ENCODE results near the gene SLC6A11. TPM values are rescaled to one million over a fixed set of nuclear protein-coding genes. Genes with fewer than 3 reads are reported as not detected.

The SLC6A11 gene
- total RNA-seq, 1 donor = not detected

GRCh38 chr3:10973046-10973595 is 157.1 kb downstream of the SLC6A11 start:
- no peak overlapping the region for H3K4me2 ChIP-seq (ENCODE audit: insufficient read depth, low read length)
- H3K27me3 ChIP-seq (ENCODE audit: insufficient read depth, low read length) = peaks cover 37% of the 10 kb centered on the region
- peaks cover 6% of the 10 kb centered on the region for H3K4me1 ChIP-seq (ENCODE audit: insufficient read depth, low read length)
- no peak overlapping the region for H3K27ac ChIP-seq (ENCODE audit: low read depth, low read length)
- no peak for DNase-seq (ENCODE audit: insufficient read length, low spot score, missing footprints)
- no peak overlapping the region for H3K4me3 ChIP-seq (ENCODE audit: insufficient read depth, low read length)
- H3K79me2 ChIP-seq (ENCODE audit: insufficient read depth, low read length) = no peaks in the 10 kb centered on the region
- H3K36me3 ChIP-seq (ENCODE audit: insufficient read depth, low read length) = no peaks in the 10 kb centered on the region
- H4K20me1 ChIP-seq (ENCODE audit: insufficient read depth, low read length) = no peaks in the 10 kb centered on the region
- H3K9me3 ChIP-seq (ENCODE audit: low read depth, low read length) = no peaks in the 10 kb centered on the region
- TF ChIP-seq CTCF (IDR thresholded peaks at IDR 0.05; ENCODE audit: extremely low read depth, low read depth, low read length) = no peak
- H2AFZ ChIP-seq (ENCODE audit: low read length) = no peak overlapping the region

- Histone ChIP-seq H3K4me2 (ENCODE audit: insufficient read depth, low read length) (no peak overlapping the region), H3K79me2 (ENCODE audit: insufficient read depth, low read length) (no peaks in the 10 kb centered on the region), H3K27me3 (ENCODE audit: insufficient read depth, low read length) (peaks cover 34% of the 10 kb centered on the region), H4K20me1 (ENCODE audit: insufficient read depth, low read length) (no peaks in the 10 kb centered on the region), H3K4me1 (ENCODE audit: insufficient read depth, low read length) (peaks cover 6% of the 10 kb centered on the region), H3K9me3 (ENCODE audit: low read depth, low read length) (no peaks in the 10 kb centered on the region), H2AFZ (ENCODE audit: low read length) (no peak overlapping the region), H3K27ac (ENCODE audit: low read depth, low read length) (no peak overlapping the region), H3K36me3 (ENCODE audit: insufficient read depth, low read length) (no peaks in the 10 kb centered on the region), H3K4me3 (ENCODE audit: insufficient read depth, low read length) (no peak overlapping the region)
- TF ChIP-seq CTCF (IDR thresholded peaks at IDR 0.05; ENCODE audit: extremely low read depth, low read depth, low read length) = no peak
- no peak for DNase-seq (ENCODE audit: insufficient read length, low spot score, missing footprints)
Measured at GRCh38 chr3:10974131-10974530, 158.1 kb downstream of the SLC6A11 start.

- H2AFZ ChIP-seq (ENCODE audit: low read length) = no peak overlapping the region
Measured at GRCh38 chr3:10974746-10975375, 158.8 kb downstream of the SLC6A11 start.

More at GRCh38 chr3:10974746-10975375, 158.8 kb downstream of the SLC6A11 start:
- Histone ChIP-seq H3K79me2 (ENCODE audit: insufficient read depth, low read length) (no peaks in the 10 kb centered on the region), H3K27me3 (ENCODE audit: insufficient read depth, low read length) (peaks cover 31% of the 10 kb centered on the region), H3K27ac (ENCODE audit: low read depth, low read length) (no peak overlapping the region), H3K36me3 (ENCODE audit: insufficient read depth, low read length) (no peaks in the 10 kb centered on the region), H4K20me1 (ENCODE audit: insufficient read depth, low read length) (no peaks in the 10 kb centered on the region), H3K9me3 (ENCODE audit: low read depth, low read length) (no peaks in the 10 kb centered on the region), H3K4me2 (ENCODE audit: insufficient read depth, low read length) (no peak overlapping the region), H3K4me3 (ENCODE audit: insufficient read depth, low read length) (no peak overlapping the region), H3K4me1 (ENCODE audit: insufficient read depth, low read length) (peaks cover 6% of the 10 kb centered on the region)
- no peak for DNase-seq (ENCODE audit: insufficient read length, low spot score, missing footprints)
- TF ChIP-seq CTCF (IDR thresholded peaks at IDR 0.05; ENCODE audit: extremely low read depth, low read depth, low read length) = no peak
